Neural cell (in vitro differentiated cells): ENCODE data around the gene OR4K13. TPM values are rescaled to one million over a fixed set of nuclear protein-coding genes. Genes with fewer than 3 reads are reported as not detected.

Experiments
- H2AFZ ChIP-seq: fragments of 200-600, 300-800 bp; sonication (generic), shearing (Covaris generic); 2 replicates; pipeline ENCODE4 v1.6.0; 2014; ENCODE audit warnings: low read depth, mild to moderate bottlenecking, antibody characterized with exemption, low read length, moderate library complexity
- H3F3A ChIP-seq: fragments of 200-600 bp; shearing (Covaris generic); 2 replicates; pipeline ENCODE4 v1.6.1; 2016; ENCODE audit warnings: mild to moderate bottlenecking, moderate library complexity, mixed read lengths, antibody characterized with exemption, low read length; ENCODE audit not compliant: insufficient read depth, poor library complexity, severe bottlenecking
- H3K27ac ChIP-seq: fragments of 200-600, 300-800 bp; sonication (generic), shearing (Covaris generic); 2 replicates; pipeline ENCODE4 v1.5.1; 2014; ENCODE audit warnings: mild to moderate bottlenecking, low read length, moderate library complexity
- H3K27me3 ChIP-seq: fragments of 300-800, 200-600 bp; sonication (generic), shearing (Covaris generic); 2 replicates; pipeline ENCODE4 v1.6.0; 2014; ENCODE audit warnings: mild to moderate bottlenecking, low read depth, low read length, moderate library complexity; ENCODE audit not compliant: insufficient read depth
- H3K36me3 ChIP-seq: fragments of 300-800, 200-600 bp; sonication (generic), shearing (Covaris generic); 2 replicates; pipeline ENCODE4 v1.5.1; 2014; ENCODE audit warnings: mild to moderate bottlenecking, antibody characterized with exemption, low read length, moderate library complexity; ENCODE audit not compliant: insufficient read depth
- H3K4me2 ChIP-seq: fragments of 300-800, 200-600 bp; sonication (generic), shearing (Covaris generic); 2 replicates; pipeline ENCODE4 v1.6.0; 2014; ENCODE audit warnings: mild to moderate bottlenecking, low read length
- H3K4me3 ChIP-seq: fragments of 300-800, 200-600 bp; sonication (generic), shearing (Covaris generic); 2 replicates; pipeline ENCODE4 v1.5.1; 2014; ENCODE audit warnings: mild to moderate bottlenecking, low read length, moderate library complexity
- H3K79me2 ChIP-seq: fragments of 200-600 bp; shearing (Covaris generic); replicated peaks from 2 replicates; pipeline ENCODE4 v1.6.0; 2014; ENCODE audit warnings: mild to moderate bottlenecking, low read length, moderate library complexity; ENCODE audit not compliant: insufficient read depth
- H3K9ac ChIP-seq: fragments of 300-800, 200-600 bp; sonication (generic), shearing (Covaris generic); 2 replicates; pipeline ENCODE4 v1.6.1; 2016; ENCODE audit warnings: mild to moderate bottlenecking, low read length, mixed read lengths
- H3K9me2 ChIP-seq: fragments of 200-600 bp; shearing (Covaris generic); 2 replicates; pipeline ENCODE4 v1.6.1; 2016; ENCODE audit warnings: mild to moderate bottlenecking, low read length, mixed read lengths; ENCODE audit not compliant: insufficient read depth
- H3K9me3 ChIP-seq: fragments of 200-600, 300-800 bp; sonication (generic), shearing (Covaris generic); 2 replicates; pipeline ENCODE4 v1.6.1; 2016; ENCODE audit warnings: mild to moderate bottlenecking, mixed run types, low read length, moderate library complexity, mixed read lengths
- H4K20me1 ChIP-seq: fragments of 200-600 bp; shearing (Covaris generic); 2 replicates; pipeline ENCODE4 v1.6.1; 2016; ENCODE audit warnings: mild to moderate bottlenecking, mixed run types; ENCODE audit not compliant: insufficient read depth
- CTCF ChIP-seq: fragments of 450-650 bp; IDR thresholded peaks from 2 replicates; pipeline ENCODE4 v1.5.1; 2014; ENCODE audit warnings: antibody characterized with exemption, mild to moderate bottlenecking, moderate library complexity; ENCODE audit not compliant: poor library complexity, severe bottlenecking
- EP300 ChIP-seq: fragments of 450-650 bp; conservative IDR thresholded peaks from 2 replicates; pipeline ENCODE4 v1.6.1; 2014; ENCODE audit warnings: antibody characterized with exemption, mild to moderate bottlenecking, moderate library complexity; ENCODE audit not compliant: poor library complexity, severe bottlenecking
- EZH2 ChIP-seq: fragments of 200-600, 300-800 bp; shearing (Covaris generic), sonication (generic); IDR thresholded peaks from 2 replicates; pipeline ENCODE4 v1.6.1; 2014; ENCODE audit warnings: antibody characterized with exemption, low read length, borderline replicate concordance, mild to moderate bottlenecking; ENCODE audit not compliant: insufficient read depth, poor library complexity, severe bottlenecking
- MXI1 ChIP-seq: fragments of 450-650 bp; conservative IDR thresholded peaks from 2 replicates; pipeline ENCODE4 v1.6.1; 2014; ENCODE audit warnings: antibody characterized with exemption, mild to moderate bottlenecking; ENCODE audit not compliant: poor library complexity, severe bottlenecking
- POLR2AphosphoS5 ChIP-seq: IDR thresholded peaks from 2 replicates; pipeline ENCODE4 v1.6.1; 2012
- RAD21 ChIP-seq: fragments of 450-650 bp; conservative IDR thresholded peaks from 2 replicates; pipeline ENCODE4 v1.6.1; 2014; ENCODE audit warnings: antibody characterized with exemption, mild to moderate bottlenecking, moderate library complexity
- REST ChIP-seq: IDR thresholded peaks from 2 replicates; pipeline ENCODE4 v1.6.1; 2012; ENCODE audit warnings: borderline replicate concordance
- SMC3 ChIP-seq: fragments of 450-650 bp; conservative IDR thresholded peaks from 2 replicates; pipeline ENCODE4 v1.6.1; 2014; ENCODE audit warnings: antibody characterized with exemption, mild to moderate bottlenecking, moderate library complexity; ENCODE audit not compliant: poor library complexity
- TAF1 ChIP-seq: IDR thresholded peaks from 2 replicates; pipeline ENCODE4 v1.6.1; 2012; ENCODE audit warnings: low read depth
- polyA plus RNA-seq: library from polyadenylated mRNA; depleted of rRNA; stranded (reverse); fragments of >200 nt; gene quantifications from 2 replicates; pipeline ENCODE4 v1.2.3, GENCODE V29; 2014

OR4K13 gene
- polyA plus RNA-seq, 1 donor from 2014 or later: not detected

- no peak within 1 kb of the TSS for H3K4me2 ChIP-seq
- H3K9ac ChIP-seq: no peak within 1 kb of the TSS
- H3K27me3 ChIP-seq: no peaks in the 10 kb centered on the region
- H2AFZ ChIP-seq: no peak within 1 kb of the TSS
- no peaks in the 10 kb centered on the region for H3K79me2 ChIP-seq
- no peaks in the 10 kb centered on the region for H3F3A ChIP-seq
- no peaks in the 10 kb centered on the region for H4K20me1 ChIP-seq
- H3K27ac ChIP-seq: no peak within 1 kb of the TSS
- no peaks in the 10 kb centered on the region for H3K9me2 ChIP-seq
- H3K4me3 ChIP-seq: no peak within 1 kb of the TSS
- peaks cover 7% of the 10 kb centered on the region for H3K9me3 ChIP-seq
- no peak for TF ChIP-seq POLR2AphosphoS5
- TF ChIP-seq TAF1: no peak
- no peak for TF ChIP-seq EZH2
- no peak for TF ChIP-seq EP300
- no peak for TF ChIP-seq CTCF
- no peak for TF ChIP-seq REST
- no peaks in the 10 kb centered on the region for H3K36me3 ChIP-seq
These were observed 34.0 kb downstream of the OR4K13 start, which contains the start of gene OR4Q2 for GRCh38 chr14:20001863-20002262. OR4Q2 (plus strand) TSS chr14:20002163.

- H2AFZ ChIP-seq: no peak overlapping the region
- no peaks in the 10 kb centered on the region for H4K20me1 ChIP-seq
- H3K4me2 ChIP-seq: no peak overlapping the region
- no peak overlapping the region for H3K4me3 ChIP-seq
- H3K9me2 ChIP-seq: no peaks in the 10 kb centered on the region
- no peak overlapping the region for H3K27ac ChIP-seq
- no peaks in the 10 kb centered on the region for H3F3A ChIP-seq
- H3K9ac ChIP-seq: no peak overlapping the region
- TF ChIP-seq SMC3 (no peak), POLR2AphosphoS5 (no peak), EP300 (no peak), RAD21 (no peak), REST (no peak), EZH2 (no peak), TAF1 (no peak), CTCF (no peak), MXI1 (no peak)
- no peaks in the 10 kb centered on the region for H3K36me3 ChIP-seq
- no peaks in the 10 kb centered on the region for H3K79me2 ChIP-seq
- H3K9me3 ChIP-seq: no peaks in the 10 kb centered on the region
- H3K27me3 ChIP-seq: no peaks in the 10 kb centered on the region
These were observed 42.4 kb downstream of the OR4K13 start for GRCh38 chr14:19993438-19993837.
